Upper lobe of left lung (tissue), 6 donors: Measurements from ENCODE around the gene SLC38A3. TPM values are rescaled to one million over a fixed set of nuclear protein-coding genes. Genes with fewer than 3 reads are reported as not detected.

ENCODE experiments used
- ATAC-seq, 2 donors: fragments of 200-7000 bp; cut with Tn5 transposase; one replicate each; pipeline ENCODE4 v1.9.1; 2022; ENCODE audit warnings: mild to moderate bottlenecking in 2 of 2, moderate library complexity in 2 of 2; ENCODE audit not compliant: low FRiP score in 2 of 2
- DNase-seq, 2 donors: peaks; one replicate each; pipeline ENCODE4 v3.0.0-alpha.2; 2019 to 2020
- H3K27ac ChIP-seq, 4 donors: fragments of 200-600 bp; sonication (generic); one replicate each; pipeline ENCODE4 v1.5.1; 2016 to 2019
- H3K27me3 ChIP-seq, 4 donors: fragments of 200-600 bp; sonication (generic); one replicate each; pipeline ENCODE4 v1.5.1; 2017 to 2019
- H3K36me3 ChIP-seq, 4 donors: fragments of 200-600 bp; sonication (generic); one replicate each; pipeline ENCODE4 v1.5.1; 2016 to 2019
- H3K4me1 ChIP-seq, 4 donors: fragments of 200-600 bp; sonication (generic); one replicate each; pipeline ENCODE4 v1.5.1; 2018 to 2019
- H3K4me3 ChIP-seq, 4 donors: fragments of 200-600 bp; sonication (generic); one replicate each; pipeline ENCODE4 v1.5.1; 2017 to 2019; ENCODE audit warnings: mild to moderate bottlenecking in 2 of 4, moderate library complexity in 1 of 4
- H3K9me3 ChIP-seq, 4 donors: fragments of 200-600 bp; sonication (generic); one replicate each; pipeline ENCODE4 v1.5.1; 2018 to 2019
- EP300 ChIP-seq, 4 donors: sonication (generic); formaldehyde crosslinking; IDR thresholded peaks; one replicate each; pipeline ENCODE4 v1.5.1; 2017; ENCODE audit warnings: antibody characterized with exemption in 4 of 4, control low read depth in 2 of 4
- POLR2A ChIP-seq, 4 donors: fragments of 450-650 bp; IDR thresholded peaks; one replicate each; pipeline ENCODE4 v1.5.1; 2016 to 2017; ENCODE audit warnings: antibody characterized with exemption in 4 of 4, mild to moderate bottlenecking in 2 of 4
- POLR2AphosphoS5 ChIP-seq, 2 donors: sonication (generic); formaldehyde crosslinking; IDR thresholded peaks; one replicate each; pipeline ENCODE4 v1.5.1; 2017; ENCODE audit warnings: antibody characterized with exemption in 2 of 2
- WGBS, 2 donors: methylation state at CpG; one replicate each; pipeline ENCODE4 v1.1.5; 2017 to 2018; 5-methylcytosine and 5-hydroxymethylcytosine counted together
- total RNA-seq, 6 donors: library from RNA; depleted of rRNA in 4 of 6; stranded (reverse); fragments of >200 nt in 4 of 6; gene quantifications; one replicate each; pipeline versions ENCODE4 v1.1.0 to v1.2.1, GENCODE V29; 2016 to 2021
- TF ChIP-seq, protein P1 (sequence below), 6 experiments: fragments of 450-650 bp in 4 of 6; fragments of 200-600 bp in 2 of 6; sonication (generic) in 2 of 6; IDR thresholded peaks; one replicate each; pipeline ENCODE4 v1.5.1; 2016 to 2019; ENCODE audit warnings: antibody characterized with exemption in 6 of 6
- donor health status: DM: no; HTN: no; CAD: no; lungs with moderate emphysema.
- donor health status: DM: no; HTN: yes; CAD: no; lungs with severe emphysema.

The SLC38A3 gene
- total RNA-seq, 6 donors from 2014 or later, result 0.15 to 0.17 TPM; not detected in 4

DNA sequence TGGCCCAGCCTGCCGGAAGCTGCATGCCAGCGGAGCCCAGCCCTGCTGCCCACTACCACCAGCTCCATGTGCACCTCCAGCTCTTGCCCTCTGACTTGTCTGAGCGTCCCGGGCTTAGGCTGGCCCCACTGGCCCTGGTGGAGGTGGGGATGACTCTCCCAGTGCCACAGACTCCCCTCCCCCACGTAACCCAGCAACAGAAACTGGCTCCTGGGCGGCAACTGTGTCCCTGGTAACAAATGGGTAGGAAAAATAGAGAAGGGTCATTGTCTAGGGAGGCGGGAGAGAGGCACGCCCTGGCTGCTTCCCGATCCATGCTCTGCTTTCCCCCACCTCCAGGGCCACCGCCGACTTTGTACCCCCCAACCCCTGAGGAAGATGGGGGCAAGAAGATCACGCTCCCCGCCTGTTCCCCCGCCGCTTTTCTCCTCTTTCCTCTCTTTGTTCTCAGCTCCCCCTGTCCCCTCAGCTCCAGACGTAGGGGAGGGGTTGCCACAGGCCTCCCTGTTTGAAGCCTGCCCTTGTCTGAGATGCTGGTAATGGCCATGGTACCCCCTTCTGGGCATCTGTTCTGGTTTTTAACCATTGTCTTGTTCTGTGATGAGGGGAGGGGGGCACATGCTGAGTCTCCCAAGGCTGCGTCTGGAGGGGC, 53.1 kb downstream of the SLC38A3 start:
- Histone ChIP-seq H3K27me3 (no peaks in the 10 kb centered on the region), H3K4me3 (no peak overlapping the region), H3K27ac (peak overlapping the region; percentile 94 to 98 (median 96)), H3K4me1 (peaks cover 65 to 86% (median 82%) of the 10 kb centered on the region in 4 donors), H3K36me3 (peaks cover 16 to 60% (median 50%) of the 10 kb centered on the region in 4 donors), H3K9me3 (peaks cover 0 to 7% (median 0%) of the 10 kb centered on the region in 4 donors)
- no peak for TF ChIP-seq POLR2A (IDR thresholded peaks at IDR 0.05)
- TF ChIP-seq EP300 (IDR thresholded peaks at IDR 0.05), result peak in 1 of 4 donors; percentile 27
- peak; percentile 21 to 49 for TF ChIP-seq POLR2AphosphoS5 (IDR thresholded peaks at IDR 0.05)
- TF ChIP-seq, protein P1, sequence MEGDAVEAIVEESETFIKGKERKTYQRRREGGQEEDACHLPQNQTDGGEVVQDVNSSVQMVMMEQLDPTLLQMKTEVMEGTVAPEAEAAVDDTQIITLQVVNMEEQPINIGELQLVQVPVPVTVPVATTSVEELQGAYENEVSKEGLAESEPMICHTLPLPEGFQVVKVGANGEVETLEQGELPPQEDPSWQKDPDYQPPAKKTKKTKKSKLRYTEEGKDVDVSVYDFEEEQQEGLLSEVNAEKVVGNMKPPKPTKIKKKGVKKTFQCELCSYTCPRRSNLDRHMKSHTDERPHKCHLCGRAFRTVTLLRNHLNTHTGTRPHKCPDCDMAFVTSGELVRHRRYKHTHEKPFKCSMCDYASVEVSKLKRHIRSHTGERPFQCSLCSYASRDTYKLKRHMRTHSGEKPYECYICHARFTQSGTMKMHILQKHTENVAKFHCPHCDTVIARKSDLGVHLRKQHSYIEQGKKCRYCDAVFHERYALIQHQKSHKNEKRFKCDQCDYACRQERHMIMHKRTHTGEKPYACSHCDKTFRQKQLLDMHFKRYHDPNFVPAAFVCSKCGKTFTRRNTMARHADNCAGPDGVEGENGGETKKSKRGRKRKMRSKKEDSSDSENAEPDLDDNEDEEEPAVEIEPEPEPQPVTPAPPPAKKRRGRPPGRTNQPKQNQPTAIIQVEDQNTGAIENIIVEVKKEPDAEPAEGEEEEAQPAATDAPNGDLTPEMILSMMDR (IDR thresholded peaks at IDR 0.05), result no peak
- 71 to 74% methylated on average over 13 to 17 of the region's 17 CpGs for WGBS, 2 donors
- DNase-seq (no peak), ATAC-seq (no peak)

DNA sequence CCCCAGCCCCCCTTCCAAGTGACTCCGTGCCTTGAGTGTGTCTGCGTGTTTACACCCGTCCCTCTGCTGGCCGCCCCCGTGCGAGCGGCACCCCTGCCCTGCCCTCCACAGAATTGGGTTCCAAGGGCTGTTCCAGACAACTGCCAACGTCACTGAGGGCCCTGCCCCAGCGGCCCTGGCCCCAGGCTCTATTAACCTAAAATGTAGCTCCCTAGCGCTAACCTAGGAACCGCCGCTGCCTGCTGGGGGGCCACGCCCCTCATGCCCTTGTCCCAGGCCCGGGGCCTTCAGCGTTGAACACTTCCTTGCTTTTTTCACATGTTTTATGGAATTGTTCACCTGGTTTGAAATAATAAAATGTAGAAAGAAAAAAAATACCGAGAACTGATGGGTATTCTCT, 53.9 kb downstream of the SLC38A3 start:
- WGBS, 2 donors, result 72 to 86% methylated on average over 15 to 16 of the region's 16 CpGs
- no peaks in the 10 kb centered on the region for H3K27me3 ChIP-seq
- peaks cover 0 to 7% (median 0%) of the 10 kb centered on the region in 4 donors for H3K9me3 ChIP-seq
- DNase-seq, result no peak
- peaks cover 16 to 54% (median 42%) of the 10 kb centered on the region in 4 donors for H3K36me3 ChIP-seq
- H3K4me3 ChIP-seq, result no peak overlapping the region
- TF ChIP-seq, protein P1 (IDR thresholded peaks at IDR 0.05), result peak in 1 of 6 experiments; percentile 7
- TF ChIP-seq POLR2A (IDR thresholded peaks at IDR 0.05), result no peak
- ATAC-seq, result no peak
- H3K4me1 ChIP-seq, result peaks cover 68 to 84% (median 79%) of the 10 kb centered on the region in 4 donors
- H3K27ac ChIP-seq, result peak overlapping the region; percentile 94 to 98 (median 96)

DNA sequence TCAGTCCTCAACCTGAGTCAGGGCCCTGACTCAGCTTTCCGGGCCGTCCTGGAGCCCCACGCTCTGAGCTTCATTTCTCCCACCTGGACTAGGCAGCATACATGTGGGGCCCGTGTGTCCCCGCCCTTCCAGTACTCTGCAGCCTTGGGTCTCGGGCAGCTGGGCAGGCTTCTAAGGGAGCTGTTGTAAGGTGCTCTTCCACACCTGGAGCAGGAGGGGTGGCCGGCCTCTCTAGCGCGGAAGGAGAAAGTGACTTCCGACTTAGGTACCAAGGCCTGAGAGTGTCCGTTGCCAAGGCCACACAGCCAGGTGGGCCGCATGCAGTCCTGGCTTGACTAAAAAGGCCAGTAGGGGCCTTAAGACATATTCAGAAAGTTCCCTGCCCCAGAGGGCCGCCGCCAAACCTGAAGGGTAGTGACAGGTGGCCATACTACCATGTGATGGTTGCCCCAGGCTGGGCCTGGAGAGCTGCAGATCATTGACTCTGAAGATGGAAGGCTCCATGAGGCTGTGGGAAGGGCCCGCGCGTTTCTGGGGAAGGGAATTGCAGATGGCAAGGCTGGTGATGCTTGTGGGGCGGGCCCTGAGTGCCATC, 54.5 kb downstream of the SLC38A3 start:
- H3K4me1 ChIP-seq, result peaks cover 69 to 85% (median 79%) of the 10 kb centered on the region in 4 donors
- H3K9me3 ChIP-seq, result peaks cover 0 to 7% (median 0%) of the 10 kb centered on the region in 4 donors
- TF ChIP-seq POLR2AphosphoS5 (IDR thresholded peaks at IDR 0.05), result no peak
- no peak for TF ChIP-seq POLR2A (IDR thresholded peaks at IDR 0.05)
- TF ChIP-seq, protein P1 (IDR thresholded peaks at IDR 0.05), result no peak
- no peak for TF ChIP-seq EP300 (IDR thresholded peaks at IDR 0.05)
- peaks cover 16 to 48% (median 39%) of the 10 kb centered on the region in 4 donors for H3K36me3 ChIP-seq
- peak overlapping the region; percentile 94 to 98 (median 96) for H3K27ac ChIP-seq
- no peaks in the 10 kb centered on the region for H3K27me3 ChIP-seq
- DNase-seq (no peak), ATAC-seq (peak in 1 of 2 donors; percentile 1)
- 32 to 56% methylated on average over 9 to 17 of the region's 18 CpGs for WGBS, 2 donors
- H3K4me3 ChIP-seq, result peak overlapping the region in 3 of 4 donors; percentile 46 to 60 (median 56)

DNA sequence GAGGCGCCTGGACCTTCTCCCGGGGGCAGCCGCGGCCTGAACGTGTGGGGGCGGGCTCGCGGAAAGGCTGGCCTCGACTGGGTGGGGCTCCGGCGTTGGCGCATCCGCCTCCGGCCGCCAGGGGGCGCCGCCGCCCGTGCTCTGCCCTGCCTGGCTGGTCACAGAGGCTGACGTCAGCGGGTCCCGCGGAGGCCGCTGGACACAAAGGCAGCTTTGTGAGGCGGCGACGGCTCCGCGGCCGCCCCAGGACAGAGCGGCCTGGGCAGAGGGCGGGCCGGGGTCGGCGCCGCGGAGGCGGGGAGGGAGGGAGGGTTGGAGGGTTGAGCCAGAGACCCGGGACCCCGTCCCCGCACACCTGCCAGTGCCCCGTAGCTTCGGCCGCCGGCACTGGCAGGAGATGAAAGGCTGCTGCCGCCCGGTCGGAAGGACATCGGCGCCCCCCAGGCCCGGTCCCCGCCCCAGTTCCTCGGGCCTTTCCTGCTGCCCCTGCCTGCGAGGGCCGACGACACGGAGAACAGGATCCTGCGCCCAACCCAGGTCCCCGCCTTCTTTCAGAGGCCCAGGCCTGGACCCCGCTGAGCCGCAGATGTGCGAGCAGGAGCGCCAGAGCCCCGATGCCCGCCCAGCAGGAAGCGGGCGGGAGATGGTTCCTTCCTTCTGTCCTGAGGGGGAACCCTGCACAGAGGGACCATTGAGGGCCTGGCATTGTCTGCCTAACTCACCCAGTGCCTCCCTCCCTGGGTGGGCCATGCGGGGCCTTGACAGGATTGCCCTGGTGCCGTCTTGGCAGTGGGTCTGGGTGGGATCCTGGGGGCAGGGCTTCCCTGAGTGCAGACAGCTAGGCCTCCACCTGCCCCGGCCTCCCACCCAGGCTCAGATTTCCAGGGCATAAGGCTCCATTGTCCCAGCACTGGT, 55.2 kb downstream of the SLC38A3 start:
- Histone ChIP-seq H3K36me3 (peaks cover 16 to 41% (median 35%) of the 10 kb centered on the region in 4 donors), H3K4me3 (peak overlapping the region in 3 of 4 donors; percentile 46 to 60 (median 56)), H3K9me3 (peaks cover 0 to 7% (median 0%) of the 10 kb centered on the region in 4 donors), H3K27ac (peak overlapping the region; percentile 94 to 98 (median 96)), H3K4me1 (peaks cover 71 to 85% (median 79%) of the 10 kb centered on the region in 4 donors), H3K27me3 (no peaks in the 10 kb centered on the region)
- ATAC-seq (peak; percentile 89 to 94), DNase-seq (peak; percentile 97 to 99)
- WGBS, 2 donors, result 5 to 15% methylated on average over 10 to 25 of the region's 70 CpGs
- TF ChIP-seq, protein P1 (IDR thresholded peaks at IDR 0.05), result peak; percentile 97 to 100 (median 100)
- TF ChIP-seq POLR2AphosphoS5 (IDR thresholded peaks at IDR 0.05) (peak; percentile 81 to 89), EP300 (IDR thresholded peaks at IDR 0.05) (peak in 1 of 4 donors; percentile 61), POLR2A (IDR thresholded peaks at IDR 0.05) (peak in 2 of 4 donors; percentile 41 to 73)
